T follicular helper cell (primary cell): ENCODE measurements around the gene TRPV4.

Source experiments
- DNase-seq: peaks from one replicate; pipeline ENCODE4 v3.0.0-alpha.2; 2020; ENCODE audit warnings: low read depth

TRPV4 gene

GRCh38 chr12:109760930-109761921 lies 72.0 kb downstream of the TRPV4 start:
- DNase-seq = no peak

- DNase-seq = no peak
Measured at GRCh38 chr12:109760031-109760929, 72.9 kb downstream of the TRPV4 start.

GRCh38 chr12:109759595-109759994 lies 73.6 kb downstream of the TRPV4 start:
- no peak for DNase-seq

GRCh38 chr12:109758426-109759420 lies 74.5 kb downstream of the TRPV4 start:
- DNase-seq = no peak

GRCh38 chr12:109757671-109758265 lies 75.4 kb downstream of the TRPV4 start:
- no peak for DNase-seq

- no peak for DNase-seq
Measured at GRCh38 chr12:109756457-109756856, 76.7 kb downstream of the TRPV4 start.

GRCh38 chr12:109753959-109754358 lies 79.2 kb downstream of the TRPV4 start:
- no peak for DNase-seq

- no peak for DNase-seq
Measured at GRCh38 chr12:109753054-109753401, 80.2 kb downstream of the TRPV4 start.

GRCh38 chr12:109752117-109753053 lies 80.8 kb downstream of the TRPV4 start:
- no peak for DNase-seq

- DNase-seq = no peak
Measured at GRCh38 chr12:109744986-109745942, 87.9 kb downstream of the TRPV4 start.

- DNase-seq = no peak
Measured at GRCh38 chr12:109744026-109744425, 89.2 kb downstream of the TRPV4 start.

GRCh38 chr12:109743076-109743910 lies 89.9 kb downstream of the TRPV4 start:
- DNase-seq = no peak

GRCh38 chr12:109741970-109742703 lies 91.1 kb downstream of the TRPV4 start:
- DNase-seq = no peak

- DNase-seq = no peak
Measured at GRCh38 chr12:109741286-109741969, 91.8 kb downstream of the TRPV4 start.

- no peak for DNase-seq
Measured at GRCh38 chr12:109740694-109741245, 92.4 kb downstream of the TRPV4 start.
